Stomach (tissue), 4 donors: ENCODE measurements around the gene NDUFS8.

ENCODE experiments used
- POLR2A ChIP-seq, 4 donors: fragments of 450-650 bp; IDR thresholded peaks; one replicate each; pipeline ENCODE4 v1.6.1; 2016; ENCODE audit warnings: antibody characterized with exemption in 4 of 4, control low read depth in 2 of 4, mild to moderate bottlenecking in 1 of 4, moderate library complexity in 1 of 4
- POLR2AphosphoS5 ChIP-seq, 3 donors: sonication (generic); formaldehyde crosslinking; IDR thresholded peaks; one replicate each; pipeline ENCODE4 v1.6.1; 2016; ENCODE audit warnings: antibody characterized with exemption in 3 of 3
- TF ChIP-seq, protein P1 (sequence below), 7 experiments: fragments of 450-650 bp in 4 of 7; fragments of 200-600 bp in 3 of 7; sonication (generic) in 3 of 7; IDR thresholded peaks; one replicate each; pipeline ENCODE4 v1.5.1; 2016 to 2019; ENCODE audit warnings: antibody characterized with exemption in 7 of 7, control low read depth in 2 of 7, mild to moderate bottlenecking in 1 of 7

DNA sequence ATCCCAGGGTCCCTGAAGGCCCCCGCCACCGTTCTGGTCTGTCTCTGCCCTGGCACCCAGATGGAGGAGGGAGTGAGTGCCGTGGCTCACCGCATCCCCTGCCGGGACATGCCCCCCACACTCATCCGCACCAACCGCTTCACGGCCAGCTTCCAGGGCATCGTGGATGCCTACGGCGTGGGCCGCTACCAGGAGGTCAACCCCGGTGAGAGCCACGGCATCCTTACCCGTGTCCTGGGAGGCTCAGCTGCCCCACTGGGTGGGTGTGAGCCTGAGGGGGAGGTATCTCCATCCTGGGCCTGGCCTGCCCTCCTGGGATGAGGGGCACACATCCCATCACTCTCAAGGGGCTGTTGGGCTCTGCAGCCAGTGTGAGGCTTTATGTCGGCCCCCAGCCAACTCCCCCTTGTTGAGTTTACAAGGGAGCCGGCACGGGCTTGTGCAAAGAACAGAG lies 14.4 kb downstream of the NDUFS8 start:
- TF ChIP-seq, protein P1, sequence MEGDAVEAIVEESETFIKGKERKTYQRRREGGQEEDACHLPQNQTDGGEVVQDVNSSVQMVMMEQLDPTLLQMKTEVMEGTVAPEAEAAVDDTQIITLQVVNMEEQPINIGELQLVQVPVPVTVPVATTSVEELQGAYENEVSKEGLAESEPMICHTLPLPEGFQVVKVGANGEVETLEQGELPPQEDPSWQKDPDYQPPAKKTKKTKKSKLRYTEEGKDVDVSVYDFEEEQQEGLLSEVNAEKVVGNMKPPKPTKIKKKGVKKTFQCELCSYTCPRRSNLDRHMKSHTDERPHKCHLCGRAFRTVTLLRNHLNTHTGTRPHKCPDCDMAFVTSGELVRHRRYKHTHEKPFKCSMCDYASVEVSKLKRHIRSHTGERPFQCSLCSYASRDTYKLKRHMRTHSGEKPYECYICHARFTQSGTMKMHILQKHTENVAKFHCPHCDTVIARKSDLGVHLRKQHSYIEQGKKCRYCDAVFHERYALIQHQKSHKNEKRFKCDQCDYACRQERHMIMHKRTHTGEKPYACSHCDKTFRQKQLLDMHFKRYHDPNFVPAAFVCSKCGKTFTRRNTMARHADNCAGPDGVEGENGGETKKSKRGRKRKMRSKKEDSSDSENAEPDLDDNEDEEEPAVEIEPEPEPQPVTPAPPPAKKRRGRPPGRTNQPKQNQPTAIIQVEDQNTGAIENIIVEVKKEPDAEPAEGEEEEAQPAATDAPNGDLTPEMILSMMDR (IDR thresholded peaks at IDR 0.05), result no peak
- no peak for TF ChIP-seq POLR2AphosphoS5 (IDR thresholded peaks at IDR 0.05)
- no peak for TF ChIP-seq POLR2A (IDR thresholded peaks at IDR 0.05)
